Stimulated activated CD8-positive, alpha-beta memory T cell treated with anti-CD3 and anti-CD28 coated beads, Interleukin-7, amount 100 ng/mL, for 1 hour (primary cell): Measurements from ENCODE around the gene HOXA4.

ENCODE experiments used
- DNase-seq, 2 donors: peaks; one replicate each; pipeline ENCODE4 v3.0.0-alpha.2; 2020; ENCODE audit warnings: low read depth in 2 of 2

Gene HOXA4

GRCh38 chr7:27133409-27134231 is 3.1 kb upstream of the HOXA4 start:
- DNase-seq = no peak

DNA sequence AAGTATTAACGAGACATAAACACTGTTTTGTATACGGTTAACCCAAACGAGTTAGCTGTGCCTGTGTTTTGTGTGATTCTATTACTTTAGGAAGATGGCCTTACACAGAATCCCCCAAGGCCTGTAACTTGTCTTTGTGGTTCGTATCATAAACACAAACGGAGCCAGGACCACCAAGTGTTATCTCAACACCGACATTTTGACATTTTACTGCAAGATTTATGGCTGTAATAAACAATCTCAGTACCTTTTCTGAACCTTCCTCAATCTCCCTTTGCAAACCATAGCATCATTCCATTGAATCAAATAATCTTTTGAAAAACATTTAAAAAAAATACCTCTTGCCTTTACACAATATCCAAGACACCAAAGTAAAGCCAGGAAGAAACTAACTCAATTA is 2.4 kb upstream of the HOXA4 start:
- DNase-seq = no peak

- DNase-seq = no peak
These were observed 1.7 kb upstream of the HOXA4 start for GRCh38 chr7:27132214-27132613.

DNA sequence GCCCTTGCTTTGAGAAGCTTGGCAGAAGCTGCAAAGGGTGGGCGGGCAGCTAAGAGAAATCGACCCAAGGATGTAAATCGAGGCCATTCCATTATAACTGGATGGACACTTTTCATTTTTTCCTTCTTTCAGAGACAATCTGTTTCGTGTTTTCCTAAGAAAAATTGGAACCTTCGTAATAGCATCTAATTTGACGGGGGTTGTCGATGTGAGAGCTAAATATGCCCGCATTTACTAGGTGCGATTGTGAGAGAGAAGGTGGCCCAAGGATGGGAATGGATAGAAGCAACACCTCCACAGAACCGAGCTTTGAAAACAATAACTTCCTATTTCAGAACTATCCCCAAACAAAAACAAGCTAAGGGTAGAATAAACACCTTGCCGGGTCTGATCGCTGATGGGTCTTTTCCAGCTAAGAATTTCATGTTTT is 848 bp upstream of the HOXA4 start:
- no peak for DNase-seq

DNA sequence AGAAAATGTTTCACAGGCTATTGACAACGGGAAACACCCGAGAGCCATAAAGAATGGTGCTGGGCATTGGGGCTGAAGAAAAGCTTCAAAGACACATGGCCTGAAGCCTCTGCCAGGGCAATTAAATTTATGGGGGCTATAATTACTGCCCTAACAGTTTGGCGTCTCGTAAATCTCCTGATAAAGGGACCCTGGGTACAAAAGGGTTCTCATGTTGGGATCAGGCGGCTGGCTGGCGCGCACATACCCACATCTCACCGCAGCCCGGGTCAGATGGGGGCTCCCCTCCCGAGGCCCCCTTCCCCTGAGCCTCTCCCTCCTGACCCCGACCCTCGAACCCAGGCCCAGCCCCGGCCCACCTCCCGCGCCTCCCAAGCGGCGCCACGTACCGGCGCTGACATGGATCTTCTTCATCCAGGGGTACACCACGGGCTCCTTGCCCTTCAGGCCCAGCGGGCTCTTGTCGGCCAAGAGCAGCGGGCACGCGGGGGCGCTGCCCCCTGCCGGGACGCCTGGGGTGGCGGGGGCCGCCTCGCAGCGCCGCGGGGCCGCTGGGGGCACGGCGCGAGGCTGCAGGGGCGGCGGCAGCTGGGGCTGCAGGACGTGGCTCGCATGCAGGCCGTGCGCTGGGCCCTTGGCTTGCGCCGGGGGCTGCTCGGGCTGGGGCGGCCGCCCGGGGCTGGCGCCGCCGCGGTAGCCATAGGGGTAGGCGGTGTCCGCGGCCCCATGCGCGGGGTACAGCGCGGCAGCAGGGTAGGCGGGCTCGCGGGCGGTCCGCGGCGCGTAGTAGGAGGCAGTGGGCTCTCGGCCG is 623 bp downstream of the HOXA4 start:
- no peak for DNase-seq

DNA sequence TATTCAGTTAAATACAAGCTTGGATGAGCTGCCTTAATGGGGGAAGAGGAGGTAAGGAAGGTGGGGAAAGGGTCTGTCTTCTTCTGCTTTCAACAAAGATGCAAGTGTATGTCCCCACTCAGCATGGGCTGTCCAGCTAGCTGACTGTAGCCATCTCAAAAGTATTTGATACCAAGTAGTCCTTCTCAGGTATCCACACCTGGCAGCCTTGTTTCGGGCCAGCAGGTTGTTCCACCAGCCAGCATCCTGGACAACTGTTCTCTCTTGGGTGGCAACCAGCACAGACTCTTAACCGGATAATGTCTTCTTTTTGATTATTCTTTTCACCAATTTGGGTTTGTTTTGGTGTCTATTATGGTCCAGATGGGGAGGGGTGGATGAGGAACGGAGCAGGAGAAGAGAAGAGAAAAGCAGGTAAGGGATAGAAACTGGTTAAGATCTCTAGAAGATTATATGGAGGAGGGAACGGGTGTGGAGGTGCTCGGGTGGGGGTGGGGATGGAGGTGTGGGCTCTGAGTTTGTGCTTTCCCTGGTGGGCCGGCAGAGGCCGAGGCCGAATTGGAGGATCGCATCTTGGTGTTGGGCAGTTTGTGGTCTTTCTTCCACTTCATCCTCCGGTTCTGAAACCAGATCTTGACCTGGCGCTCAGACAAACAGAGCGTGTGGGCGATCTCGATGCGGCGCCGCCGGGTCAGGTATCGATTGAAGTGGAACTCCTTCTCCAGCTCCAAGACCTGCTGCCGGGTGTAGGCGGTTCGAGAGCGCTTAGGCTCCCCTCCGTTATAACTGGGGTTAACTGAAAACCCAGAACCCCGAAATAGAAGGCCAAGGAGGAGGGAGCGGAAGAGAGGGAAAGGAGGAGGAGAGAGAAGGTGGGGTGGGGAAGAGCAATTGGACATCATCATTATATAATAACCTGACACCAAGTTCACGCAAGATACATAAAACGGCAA is 1.5 kb downstream of the HOXA4 start:
- no peak for DNase-seq

DNA sequence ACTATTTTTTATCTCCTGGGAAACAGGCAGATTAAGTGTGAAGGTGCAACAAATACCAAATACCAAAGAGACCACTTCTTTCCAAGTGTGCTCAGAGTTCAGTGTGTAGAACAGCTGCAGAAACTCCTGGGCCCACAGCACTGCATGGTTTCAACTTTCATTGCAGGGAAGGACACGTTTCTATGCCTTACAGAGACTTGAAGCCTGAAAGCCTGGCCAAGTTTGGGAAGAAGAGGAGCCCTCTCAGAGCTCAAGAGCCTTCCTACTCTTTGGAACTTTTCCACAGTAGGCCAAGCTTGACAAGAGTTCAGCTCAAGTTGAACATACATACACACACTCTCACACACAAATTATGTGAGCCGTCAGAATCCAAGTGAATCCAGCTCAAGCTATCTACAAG is 2.5 kb downstream of the HOXA4 start:
- DNase-seq = no peak

- no peak for DNase-seq
These were observed 3.8 kb downstream of the HOXA4 start for GRCh38 chr7:27126596-27127327.

GRCh38 chr7:27125986-27126394 is 4.6 kb downstream of the HOXA4 start:
- DNase-seq = no peak

DNA sequence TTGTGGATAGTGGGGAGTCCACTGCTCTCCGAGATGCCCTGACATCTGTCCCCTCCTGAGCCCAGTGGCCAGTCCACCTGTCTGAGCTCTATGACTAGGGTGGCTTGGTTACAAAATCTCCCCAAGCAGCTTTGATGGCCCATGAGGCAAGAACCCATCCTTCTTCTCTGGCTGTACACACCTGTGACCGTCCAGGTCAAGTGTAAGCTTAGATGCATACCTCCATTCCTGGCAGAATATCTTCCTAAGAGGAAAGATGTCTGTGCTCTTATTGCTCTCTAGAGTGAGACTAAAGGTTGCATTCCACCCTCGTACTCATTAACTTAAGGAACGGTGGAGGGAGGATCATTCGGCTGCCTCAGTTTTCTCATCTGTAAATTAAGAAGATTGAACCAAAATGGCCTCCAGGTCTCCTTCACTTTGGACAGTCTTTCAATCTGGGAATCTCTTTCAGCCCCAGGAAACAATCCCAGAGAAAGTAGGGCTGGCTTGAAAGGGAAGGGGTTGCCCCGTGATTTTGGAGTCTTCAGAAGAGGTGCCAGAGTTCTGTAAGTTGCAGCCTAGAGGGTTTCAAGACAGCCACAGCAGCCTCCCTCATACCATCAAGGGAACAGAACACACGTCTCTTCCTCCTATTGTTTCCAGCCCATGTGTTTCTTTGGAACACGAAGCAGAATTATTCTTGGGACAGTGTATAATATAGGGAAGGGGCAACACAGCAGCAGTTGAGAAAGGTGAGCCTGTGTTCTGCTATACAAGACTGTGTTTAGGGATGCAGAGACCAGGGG is 5.5 kb downstream of the HOXA4 start:
- no peak for DNase-seq

- DNase-seq = no peak
These were observed 6.3 kb downstream of the HOXA4 start for GRCh38 chr7:27124096-27124901.

GRCh38 chr7:27123477-27124053 is 7.0 kb downstream of the HOXA4 start:
- DNase-seq = no peak

- DNase-seq = no peak
These were observed 7.5 kb downstream of the HOXA4 start for GRCh38 chr7:27123007-27123476.

GRCh38 chr7:27122077-27122910 is 8.3 kb downstream of the HOXA4 start:
- no peak for DNase-seq

DNA sequence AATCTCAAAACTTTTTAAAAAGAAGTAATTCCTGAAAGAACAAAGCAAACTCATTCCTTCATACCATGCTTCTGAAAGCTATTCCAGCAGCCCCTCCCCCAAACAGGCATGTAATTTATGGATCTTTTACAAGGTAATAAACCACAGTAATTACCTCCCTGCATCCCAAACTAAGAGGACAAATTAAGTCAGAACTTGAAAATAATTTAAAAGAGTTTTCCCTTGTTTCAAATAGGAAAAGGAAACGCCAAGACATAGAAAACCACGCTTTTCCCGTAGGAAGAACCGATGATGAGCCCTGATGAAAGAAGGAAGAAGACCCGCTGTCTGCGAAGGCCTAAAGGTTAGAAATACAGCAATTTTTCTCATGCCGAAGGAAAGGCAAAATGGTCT is 8.9 kb downstream of the HOXA4 start:
- no peak for DNase-seq

DNA sequence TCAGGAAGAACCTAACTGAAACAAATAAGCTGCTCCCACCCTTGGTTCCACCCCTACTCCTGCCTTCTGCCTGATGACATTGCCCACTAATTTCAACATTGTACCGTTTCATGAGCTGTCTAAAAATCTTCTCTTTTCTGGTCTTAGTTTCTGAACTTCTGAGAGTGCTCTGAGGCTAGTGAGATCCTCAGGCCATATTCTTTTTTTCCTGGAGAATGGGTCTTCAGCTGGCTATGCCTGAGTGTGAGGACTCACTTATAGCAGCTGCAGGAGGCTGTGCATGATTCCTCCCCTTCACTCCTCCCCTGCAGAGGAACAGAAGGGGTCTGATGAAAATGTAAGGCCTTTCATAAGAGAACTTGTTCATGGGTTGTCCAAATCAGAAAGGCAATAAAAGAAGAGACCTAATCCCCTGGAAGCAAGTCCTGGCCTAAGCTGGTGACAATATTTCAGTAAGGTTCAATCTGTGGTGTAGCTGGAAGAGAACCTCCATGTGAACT is 11.1 kb downstream of the HOXA4 start:
- DNase-seq = no peak

DNA sequence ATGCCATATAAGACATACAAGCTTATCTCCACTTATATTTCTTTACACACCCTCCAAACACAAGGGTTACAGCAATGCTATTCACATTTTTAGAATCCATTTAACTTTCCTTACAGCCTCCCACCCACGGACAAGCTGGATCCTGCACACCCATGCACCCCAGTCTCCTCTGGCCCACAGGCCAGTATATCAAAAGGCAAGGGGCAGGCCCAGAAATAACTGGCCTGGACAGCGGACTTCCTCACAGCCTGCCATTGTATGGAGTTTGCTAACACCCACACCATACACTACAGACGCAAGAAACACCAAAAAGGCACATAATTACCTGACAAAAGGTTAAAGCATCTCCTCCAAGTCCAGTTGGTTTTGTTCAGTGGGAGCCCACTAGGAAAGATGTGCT is 12.0 kb downstream of the HOXA4 start:
- DNase-seq = no peak

DNA sequence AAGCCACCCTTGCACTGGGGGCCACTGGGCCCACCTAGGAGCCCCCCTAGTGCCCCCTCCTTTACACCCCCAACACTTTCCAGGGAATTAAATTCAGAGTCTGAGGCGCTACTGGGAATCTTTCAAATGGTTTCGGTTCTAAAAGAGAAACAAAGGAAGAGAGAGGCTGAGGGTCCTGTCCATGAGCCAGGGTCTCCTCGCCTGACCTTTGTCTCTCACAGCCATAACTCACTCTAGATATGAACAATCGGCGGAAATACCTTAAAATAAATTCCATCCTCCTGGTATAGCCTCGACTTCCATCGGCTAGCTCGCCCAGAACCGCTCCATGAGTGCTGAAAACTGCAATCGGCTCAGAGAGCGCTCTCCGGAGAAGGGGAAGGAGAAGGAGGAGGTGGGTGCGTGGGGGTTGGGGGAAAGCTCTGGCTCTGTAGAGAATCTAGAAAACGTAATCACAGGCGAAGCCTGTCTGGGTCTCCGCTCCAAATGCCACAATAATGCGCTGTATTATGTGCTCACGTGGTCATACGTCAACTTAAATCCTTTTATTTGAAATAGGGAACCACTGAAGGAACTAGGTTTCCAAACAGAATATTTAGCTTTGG is 12.6 kb downstream of the HOXA4 start:
- DNase-seq = no peak
